ENCODE measurements around the gene TLL1.

DNA sequence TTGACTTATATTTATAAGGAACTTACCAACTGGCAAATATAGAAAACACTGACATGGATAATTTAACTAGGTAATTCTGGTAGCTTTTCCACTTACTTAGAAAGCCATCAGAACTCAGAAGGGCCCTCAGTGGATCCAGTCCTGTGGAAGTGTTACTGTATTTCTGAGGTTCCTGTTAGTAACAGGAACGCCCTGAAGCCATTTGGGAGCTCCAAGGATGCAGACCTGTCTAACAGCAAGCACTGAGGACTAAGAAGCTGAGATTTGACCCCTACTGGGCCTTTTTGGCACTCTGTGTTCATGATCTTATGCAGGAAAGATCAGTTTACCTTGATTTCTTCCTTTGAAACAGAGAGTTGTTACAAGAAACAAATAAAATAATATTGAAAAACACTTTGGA is 46.0 kb upstream of the TLL1 start:
- no peak for TF ChIP-seq EZH2 (IDR thresholded peaks at IDR 0.05)
- TF ChIP-seq, protein P1, sequence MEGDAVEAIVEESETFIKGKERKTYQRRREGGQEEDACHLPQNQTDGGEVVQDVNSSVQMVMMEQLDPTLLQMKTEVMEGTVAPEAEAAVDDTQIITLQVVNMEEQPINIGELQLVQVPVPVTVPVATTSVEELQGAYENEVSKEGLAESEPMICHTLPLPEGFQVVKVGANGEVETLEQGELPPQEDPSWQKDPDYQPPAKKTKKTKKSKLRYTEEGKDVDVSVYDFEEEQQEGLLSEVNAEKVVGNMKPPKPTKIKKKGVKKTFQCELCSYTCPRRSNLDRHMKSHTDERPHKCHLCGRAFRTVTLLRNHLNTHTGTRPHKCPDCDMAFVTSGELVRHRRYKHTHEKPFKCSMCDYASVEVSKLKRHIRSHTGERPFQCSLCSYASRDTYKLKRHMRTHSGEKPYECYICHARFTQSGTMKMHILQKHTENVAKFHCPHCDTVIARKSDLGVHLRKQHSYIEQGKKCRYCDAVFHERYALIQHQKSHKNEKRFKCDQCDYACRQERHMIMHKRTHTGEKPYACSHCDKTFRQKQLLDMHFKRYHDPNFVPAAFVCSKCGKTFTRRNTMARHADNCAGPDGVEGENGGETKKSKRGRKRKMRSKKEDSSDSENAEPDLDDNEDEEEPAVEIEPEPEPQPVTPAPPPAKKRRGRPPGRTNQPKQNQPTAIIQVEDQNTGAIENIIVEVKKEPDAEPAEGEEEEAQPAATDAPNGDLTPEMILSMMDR (IDR thresholded peaks at IDR 0.05 in 2 of 3, conservative IDR thresholded peaks at IDR 0.05 in 1 of 3; ENCODE audit: borderline replicate concordance in 1 of 3, insufficient read depth in 1 of 3, low read depth in 2 of 3, low read length in 2 of 3) = no peak

Measured in HCT116 (cell line).